GM12892 (cell line): ENCODE results near the gene MMP12.

ENCODE experiments used
- POLR2A ChIP-seq: IDR thresholded peaks from 2 replicates; pipeline ENCODE4 v1.6.1; 2011; ENCODE audit warnings: low read depth, low read length, control low read depth
- POLR2AphosphoS5 ChIP-seq: IDR thresholded peaks from 2 replicates; pipeline ENCODE4 v1.6.1; 2011; ENCODE audit warnings: low read depth, low read length, control low read depth
- TAF1 ChIP-seq: IDR thresholded peaks from 2 replicates; pipeline ENCODE4 v1.6.1; 2011; ENCODE audit warnings: low read depth, mild to moderate bottlenecking, control low read depth, low read length, borderline replicate concordance

DNA sequence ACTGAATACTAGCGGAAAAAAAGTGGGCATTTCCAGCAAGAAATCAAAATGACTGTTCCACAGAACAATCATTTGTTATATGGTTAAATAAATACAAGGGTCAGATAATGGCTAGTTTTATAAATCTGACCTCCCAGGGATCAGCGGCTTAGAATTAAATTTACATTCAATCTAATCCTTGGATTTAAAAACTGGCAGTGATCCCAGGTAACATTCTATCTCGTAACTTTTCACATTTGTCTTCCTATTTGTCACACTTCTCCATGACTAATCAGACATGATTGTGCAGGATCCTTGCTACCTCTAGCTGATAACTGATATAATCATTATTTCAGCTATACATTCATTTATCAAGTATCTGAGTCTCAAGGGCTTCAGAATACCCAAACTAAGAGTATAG lies 28.5 kb downstream of the MMP12 start:
- TF ChIP-seq POLR2AphosphoS5: no peak
- no peak for TF ChIP-seq POLR2A
- TF ChIP-seq TAF1: no peak
